Body of pancreas (tissue), 4 donors: ENCODE results near the gene ADCYAP1R1. TPM values are rescaled to one million over a fixed set of nuclear protein-coding genes. Genes with fewer than 3 reads are reported as not detected.

Experiments used
- ATAC-seq: fragments of 150-250 bp; one replicate; pipeline ENCODE4 v1.9.1; 2016
- DNase-seq, 4 donors: peaks; one replicate each; pipeline ENCODE4 v3.0.0-alpha.2; 2019
- H3K27ac ChIP-seq, 4 donors: fragments of 200-600 bp; sonication (generic); 1 replicate in 3 of 4; 2 replicates in 1 of 4; pipeline versions ENCODE4 v1.5.1 to v1.6.1; 2016 to 2019; ENCODE audit warnings: mild to moderate bottlenecking in 1 of 4, mixed read lengths in 1 of 4, moderate library complexity in 1 of 4
- H3K27me3 ChIP-seq, 2 donors: fragments of 200-600 bp; sonication (generic); one replicate each; pipeline ENCODE4 v1.6.0; 2016; ENCODE audit warnings: mild to moderate bottlenecking in 1 of 2
- H3K36me3 ChIP-seq, 2 donors: fragments of 200-600 bp; sonication (generic); replicated peaks in 1 of 2; 2 replicates each; pipeline ENCODE4 v1.5.1; 2016; ENCODE audit warnings: low read depth in 2 of 2; ENCODE audit not compliant: insufficient read depth in 1 of 2
- H3K4me1 ChIP-seq: fragments of 200-600 bp; sonication (generic); one replicate; pipeline ENCODE4 v1.6.0; 2016
- H3K4me3 ChIP-seq, 2 donors: fragments of 200-600 bp; sonication (generic); 1 replicate in 1 of 2; 2 replicates in 1 of 2; pipeline ENCODE4 v1.5.1; 2016 to 2019
- H3K9me3 ChIP-seq, 3 donors: fragments of 200-600 bp; sonication (generic); 1 replicate in 2 of 3; 2 replicates in 1 of 3; pipeline ENCODE4 v1.5.1; 2016
- POLR2A ChIP-seq, 3 donors: fragments of 450-650 bp; IDR thresholded peaks; one replicate each; pipeline ENCODE4 v1.6.1; 2016; ENCODE audit warnings: antibody characterized with exemption in 3 of 3, mild to moderate bottlenecking in 2 of 3
- WGBS, 2 donors: methylation state at CpG; one replicate each; pipeline ENCODE4 v1.1.5; 2017; 5-methylcytosine and 5-hydroxymethylcytosine counted together
- intact Hi-C: fragments of 100-400 bp; cut with DNase I; formaldehyde crosslinking; loops from one replicate; pipeline ENCODE4 v1.15.1; 2023
- total RNA-seq, 2 donors: library from RNA; depleted of rRNA; stranded (reverse); fragments of >200 nt; gene quantifications; one replicate each; pipeline ENCODE4 v1.1.0, GENCODE V29; 2016
- TF ChIP-seq, protein P1 (sequence below), 7 experiments: fragments of 450-650 bp in 4 of 7; fragments of 200-600 bp in 3 of 7; sonication (generic) in 3 of 7; IDR thresholded peaks; one replicate each; pipeline ENCODE4 v1.5.1; 2016 to 2019; ENCODE audit warnings: antibody characterized with exemption in 7 of 7

The ADCYAP1R1 gene
- total RNA-seq, 2 donors from 2014 or later, result 1.8 to 8.2 TPM

DNA sequence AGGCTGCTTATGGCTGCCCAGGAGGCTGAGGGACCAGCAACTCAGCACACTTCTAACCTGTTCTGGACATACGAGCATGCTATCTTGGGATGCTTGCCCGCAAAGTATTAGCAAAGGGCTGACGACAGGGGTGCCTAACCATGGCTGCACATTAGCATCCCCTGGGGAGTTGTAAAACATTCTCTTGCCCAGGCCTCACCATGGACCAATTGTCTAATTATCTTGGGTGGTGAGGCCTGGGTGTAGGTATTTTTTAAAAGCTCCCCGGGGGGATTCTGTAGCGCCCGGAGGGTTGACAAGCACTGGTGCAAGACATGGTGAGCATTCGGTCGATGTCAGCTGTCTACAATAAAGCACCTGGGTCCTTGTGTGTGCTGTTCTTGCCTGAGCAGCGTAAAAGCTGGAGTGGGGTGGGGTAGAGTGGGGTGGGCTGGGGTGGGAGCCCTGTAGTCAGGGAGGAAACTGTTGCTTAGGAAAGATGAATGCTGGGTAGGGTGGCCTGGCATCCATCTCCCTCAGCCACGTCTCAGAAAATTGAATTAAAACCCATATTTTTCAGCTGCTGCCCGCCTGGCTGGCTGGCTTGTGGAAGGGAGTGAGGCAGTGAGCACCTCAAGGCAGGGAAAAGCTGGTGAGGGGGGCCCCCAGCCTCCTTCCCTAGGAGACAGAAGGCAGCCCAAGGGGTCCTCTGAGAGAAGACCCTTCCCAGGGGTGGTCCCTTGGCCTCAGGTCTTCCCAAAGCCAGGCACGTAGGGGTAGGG lies 2.9 kb upstream of the ADCYAP1R1 start:
- TF ChIP-seq POLR2A (IDR thresholded peaks at IDR 0.05), result no peak
- TF ChIP-seq, protein P1, sequence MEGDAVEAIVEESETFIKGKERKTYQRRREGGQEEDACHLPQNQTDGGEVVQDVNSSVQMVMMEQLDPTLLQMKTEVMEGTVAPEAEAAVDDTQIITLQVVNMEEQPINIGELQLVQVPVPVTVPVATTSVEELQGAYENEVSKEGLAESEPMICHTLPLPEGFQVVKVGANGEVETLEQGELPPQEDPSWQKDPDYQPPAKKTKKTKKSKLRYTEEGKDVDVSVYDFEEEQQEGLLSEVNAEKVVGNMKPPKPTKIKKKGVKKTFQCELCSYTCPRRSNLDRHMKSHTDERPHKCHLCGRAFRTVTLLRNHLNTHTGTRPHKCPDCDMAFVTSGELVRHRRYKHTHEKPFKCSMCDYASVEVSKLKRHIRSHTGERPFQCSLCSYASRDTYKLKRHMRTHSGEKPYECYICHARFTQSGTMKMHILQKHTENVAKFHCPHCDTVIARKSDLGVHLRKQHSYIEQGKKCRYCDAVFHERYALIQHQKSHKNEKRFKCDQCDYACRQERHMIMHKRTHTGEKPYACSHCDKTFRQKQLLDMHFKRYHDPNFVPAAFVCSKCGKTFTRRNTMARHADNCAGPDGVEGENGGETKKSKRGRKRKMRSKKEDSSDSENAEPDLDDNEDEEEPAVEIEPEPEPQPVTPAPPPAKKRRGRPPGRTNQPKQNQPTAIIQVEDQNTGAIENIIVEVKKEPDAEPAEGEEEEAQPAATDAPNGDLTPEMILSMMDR (IDR thresholded peaks at IDR 0.05), result no peak
- no peak for DNase-seq
- intact Hi-C loops, result no loop called here
- WGBS, 2 donors, result 64 to 67% methylated on average over 12 of the region's 12 CpGs
- no peaks in the 10 kb centered on the region for H3K36me3 ChIP-seq
- ATAC-seq, result no peak
- H3K9me3 ChIP-seq, result no peaks in the 10 kb centered on the region
- peaks cover 13% of the 10 kb centered on the region for H3K4me1 ChIP-seq
- H3K4me3 ChIP-seq, result no peak overlapping the region
- H3K27me3 ChIP-seq, result peaks cover 0 to 21% of the 10 kb centered on the region in 2 donors
- H3K27ac ChIP-seq, result no peak overlapping the region

DNA sequence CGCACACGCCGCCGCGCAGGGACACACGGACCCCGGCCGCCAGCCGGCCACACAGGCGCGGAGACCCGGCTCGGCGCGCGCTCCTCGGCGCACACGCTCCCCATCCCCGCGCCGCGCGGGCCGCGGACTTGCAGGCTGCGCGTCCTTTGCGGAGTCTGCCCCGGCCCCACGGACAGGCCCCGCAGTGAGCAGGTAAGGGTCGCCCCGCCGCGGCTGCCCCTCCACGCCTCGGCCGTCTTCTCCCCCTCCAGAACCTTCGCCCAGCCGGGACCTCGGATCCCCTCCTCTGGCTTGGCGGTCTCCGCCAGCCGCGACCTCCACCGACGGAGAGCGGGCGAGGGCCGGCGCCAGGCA lies 356 bp downstream of the ADCYAP1R1 start:
- WGBS, 2 donors, result 2% methylated on average over 21 of the region's 52 CpGs; no CpG with 5 or more reads in 1 of the 2 donors
- peaks cover 0 to 21% of the 10 kb centered on the region in 2 donors for H3K27me3 ChIP-seq
- H3K36me3 ChIP-seq, result no peaks in the 10 kb centered on the region
- no peak overlapping the region for H3K27ac ChIP-seq
- no peak for TF ChIP-seq POLR2A (IDR thresholded peaks at IDR 0.05)
- TF ChIP-seq, protein P1 (IDR thresholded peaks at IDR 0.05), result no peak
- H3K4me1 ChIP-seq, result peaks cover 13% of the 10 kb centered on the region
- intact Hi-C loops, result loop anchor here (10.0 kb wide), 1 partner anchor 1232 kb away; no protein-coding TSS in a partner anchor
- no peaks in the 10 kb centered on the region for H3K9me3 ChIP-seq
- ATAC-seq, result no peak
- no peak for DNase-seq
- no peak overlapping the region for H3K4me3 ChIP-seq

DNA sequence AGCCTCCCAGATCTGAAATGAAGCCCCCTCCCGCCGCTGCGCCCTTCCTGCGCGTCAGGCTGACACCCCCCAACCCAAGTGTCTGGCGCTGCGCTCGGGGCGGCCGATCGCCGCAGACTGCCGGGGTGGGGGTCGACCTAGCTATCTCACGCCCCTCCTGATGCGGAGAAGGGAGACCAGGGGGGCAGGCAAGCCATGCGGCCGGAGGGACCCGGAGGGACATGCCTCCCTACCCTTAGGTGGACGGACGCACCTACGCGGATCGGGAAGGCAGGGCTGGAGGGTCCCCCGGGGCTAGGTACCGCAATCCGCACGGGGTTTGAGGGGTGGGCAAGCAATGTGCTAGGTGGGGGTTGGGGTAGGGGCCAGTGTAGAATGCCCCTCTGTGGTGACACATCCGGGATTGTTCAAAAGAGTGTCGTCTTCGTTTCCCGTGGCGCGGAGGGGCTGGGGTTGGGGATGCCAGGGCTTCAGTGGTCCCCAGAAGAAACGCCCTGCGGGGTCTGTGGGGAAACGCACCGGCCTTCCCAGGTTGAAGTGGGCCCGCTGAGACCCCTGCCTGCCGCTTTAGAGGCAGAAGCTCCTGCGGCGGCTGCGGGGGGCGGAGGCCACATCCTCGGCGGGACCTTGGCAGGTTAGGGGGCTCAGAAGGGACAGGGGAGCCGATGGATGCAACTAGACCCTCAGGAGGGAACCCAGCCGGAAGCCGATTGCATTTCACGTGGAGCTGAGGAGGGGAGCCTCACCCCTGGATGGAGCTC lies 913 bp downstream of the ADCYAP1R1 start:
- Histone ChIP-seq H3K27ac (no peak overlapping the region), H3K4me1 (peaks cover 13% of the 10 kb centered on the region), H3K9me3 (no peaks in the 10 kb centered on the region), H3K36me3 (no peaks in the 10 kb centered on the region), H3K4me3 (no peak overlapping the region), H3K27me3 (peaks cover 0 to 21% of the 10 kb centered on the region in 2 donors)
- intact Hi-C loops, result loop anchor here (10.0 kb wide), 1 partner anchor 1232 kb away; no protein-coding TSS in a partner anchor
- TF ChIP-seq POLR2A (IDR thresholded peaks at IDR 0.05), result no peak
- TF ChIP-seq, protein P1 (IDR thresholded peaks at IDR 0.05), result no peak
- DNase-seq (no peak), ATAC-seq (no peak)
- 0 to 3% methylated on average over 2 to 50 of the region's 50 CpGs for WGBS, 2 donors

DNA sequence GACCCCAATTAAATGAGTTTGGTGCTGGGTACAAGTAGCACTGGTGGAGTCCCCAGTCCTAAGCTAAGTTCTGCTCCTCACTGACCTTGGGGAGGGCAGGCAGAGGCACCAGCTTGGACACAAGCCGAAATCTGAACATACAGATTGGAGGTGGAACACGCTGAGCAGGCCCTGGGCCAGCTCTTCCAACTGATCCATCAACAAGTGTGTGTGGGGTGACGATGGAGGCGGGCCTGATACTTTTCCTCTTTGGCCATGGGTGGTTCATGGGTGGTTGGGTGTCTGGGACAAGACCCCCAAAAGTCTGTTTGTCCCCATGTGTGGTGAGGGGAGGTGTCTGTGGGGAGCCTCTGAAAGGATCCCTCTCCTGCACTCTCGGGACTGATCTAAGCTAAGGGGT lies 1.9 kb downstream of the ADCYAP1R1 start:
- peaks cover 13% of the 10 kb centered on the region for H3K4me1 ChIP-seq
- intact Hi-C loops, result loop anchor here (10.0 kb wide), 1 partner anchor 1231 kb away; no protein-coding TSS in a partner anchor
- H3K4me3 ChIP-seq, result no peak overlapping the region
- ATAC-seq (no peak), DNase-seq (no peak)
- WGBS, 2 donors, result 78 to 86% methylated on average over 3 to 5 of the region's 5 CpGs
- H3K9me3 ChIP-seq, result no peaks in the 10 kb centered on the region
- H3K27ac ChIP-seq, result no peak overlapping the region
- H3K36me3 ChIP-seq, result no peaks in the 10 kb centered on the region
- no peak for TF ChIP-seq POLR2A (IDR thresholded peaks at IDR 0.05)
- TF ChIP-seq, protein P1 (IDR thresholded peaks at IDR 0.05), result no peak
- H3K27me3 ChIP-seq, result peaks cover 0 to 21% of the 10 kb centered on the region in 2 donors
